Measurements from ENCODE around the gene MAP7. TPM values are rescaled to one million over a fixed set of nuclear protein-coding genes. Genes with fewer than 3 reads are reported as not detected.

The MAP7 gene
- total and polyA plus RNA-seq, 2 experiments from 2014 or later, result 44.7 to 49.2 TPM

- no peak for TF ChIP-seq EZH2phosphoT487 (IDR thresholded peaks at IDR 0.05; ENCODE audit: unreplicated experiment)
- TF ChIP-seq STAT1 (IDR thresholded peaks at IDR 0.05; ENCODE audit: unreplicated experiment), result no peak
These were observed 184.4 kb downstream of the MAP7 start (continued) for GRCh38 chr6:136365776-136366354.

DNA sequence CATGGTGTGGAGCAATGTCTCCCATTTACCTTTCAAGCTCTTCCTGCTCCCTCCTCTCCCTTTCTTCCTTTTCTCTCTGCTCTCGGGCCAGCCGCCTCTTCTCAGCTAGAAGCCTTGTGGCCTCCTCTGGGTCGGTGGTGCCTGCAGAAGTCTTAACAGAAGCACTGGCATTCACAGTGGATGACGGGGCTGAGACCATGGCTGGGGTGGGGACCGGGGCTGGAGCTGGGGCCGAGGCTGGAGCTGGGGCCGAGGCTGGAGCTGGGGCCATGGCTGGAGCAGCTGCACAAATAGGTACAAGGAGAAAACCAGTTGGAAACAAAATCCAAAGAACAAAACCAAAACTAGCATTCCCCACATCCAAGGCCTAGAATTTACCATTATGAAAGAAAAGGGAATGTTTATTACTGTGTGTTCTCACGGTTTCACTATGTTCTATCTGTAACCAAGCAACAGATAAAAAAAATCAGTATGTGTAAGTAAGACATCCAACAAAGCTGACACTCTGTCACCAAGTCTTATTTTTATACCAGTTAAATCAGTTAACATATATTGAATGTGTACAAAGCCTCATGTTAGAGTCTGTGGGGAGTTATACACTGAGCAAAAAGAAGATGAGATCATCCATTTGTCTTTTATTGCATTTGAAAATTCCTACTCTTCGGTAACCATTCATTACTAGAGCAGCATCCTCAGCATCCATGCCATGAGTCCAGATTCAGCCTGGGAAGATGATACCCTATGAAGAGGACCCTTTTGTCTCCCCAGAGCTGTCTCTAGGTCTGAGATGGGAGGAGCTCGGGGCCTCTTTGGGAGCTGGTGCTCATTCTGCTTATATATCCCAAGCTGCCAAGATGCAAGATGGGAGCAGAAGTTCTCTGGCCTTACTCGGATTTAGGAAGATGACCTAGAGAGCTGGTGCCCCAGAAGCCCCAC lies 187.5 kb downstream of the MAP7 start:
- H3K27ac Mint-ChIP-seq, result no peak overlapping the region
- H3K36me3 Mint-ChIP-seq (ENCODE audit: low read depth), result peaks cover 51% of the 10 kb centered on the region
- no peak overlapping the region for H3K4me3 ChIP-seq
- 0 out of 2 replicates have a peak, but pooled peaks cover 6% of the 10 kb centered on the region for H3F3A ChIP-seq (replicated peaks; ENCODE audit: low read depth)
- no peak overlapping the region for H3K4me3 Mint-ChIP-seq
- no peaks in the 10 kb centered on the region for H3K27me3 ChIP-seq (ENCODE audit: insufficient read depth)
- H3K9me3 Mint-ChIP-seq, result no peaks in the 10 kb centered on the region
- no peak for DNase-seq (ENCODE audit: low spot score)
- 0 out of 2 replicates have a peak, but pooled peaks cover 3% of the 10 kb centered on the region for H4K20me1 ChIP-seq (replicated peaks; ENCODE audit: insufficient read depth)
- no peaks in the 10 kb centered on the region for H3K9me2 ChIP-seq (ENCODE audit: insufficient read depth)
- no peak overlapping the region for H3K27ac ChIP-seq (ENCODE audit: low read depth)
- no peak overlapping the region for H3K4me2 ChIP-seq
- peaks cover 22% of the 10 kb centered on the region for H3K36me3 ChIP-seq (ENCODE audit: insufficient read depth)
- no peak overlapping the region for H2AFZ ChIP-seq
- TF ChIP-seq ZNF114 (CRISPR knock-in tag; IDR thresholded peaks at IDR 0.05) (no peak), STAT1 (IDR thresholded peaks at IDR 0.05; ENCODE audit: unreplicated experiment) (no peak), REST (IDR thresholded peaks at IDR 0.05; ENCODE audit: unreplicated experiment) (no peak), CREB1 (CRISPR knock-in tag; IDR thresholded peaks at IDR 0.05; ENCODE audit: low read depth) (no peak), POLR2AphosphoS5 (IDR thresholded peaks at IDR 0.05; ENCODE audit: low read depth) (no peak), ZNF331 (CRISPR knock-in tag; IDR thresholded peaks at IDR 0.05; ENCODE audit: low read depth) (no peak), EZH2 (IDR thresholded peaks at IDR 0.05; ENCODE audit: low read depth, unreplicated experiment) (no peak), JUNB (IDR thresholded peaks at IDR 0.05; ENCODE audit: unreplicated experiment) (no peak), NANOG (IDR thresholded peaks at IDR 0.05; ENCODE audit: borderline replicate concordance) (no peak)
- TF ChIP-seq, protein P1, sequence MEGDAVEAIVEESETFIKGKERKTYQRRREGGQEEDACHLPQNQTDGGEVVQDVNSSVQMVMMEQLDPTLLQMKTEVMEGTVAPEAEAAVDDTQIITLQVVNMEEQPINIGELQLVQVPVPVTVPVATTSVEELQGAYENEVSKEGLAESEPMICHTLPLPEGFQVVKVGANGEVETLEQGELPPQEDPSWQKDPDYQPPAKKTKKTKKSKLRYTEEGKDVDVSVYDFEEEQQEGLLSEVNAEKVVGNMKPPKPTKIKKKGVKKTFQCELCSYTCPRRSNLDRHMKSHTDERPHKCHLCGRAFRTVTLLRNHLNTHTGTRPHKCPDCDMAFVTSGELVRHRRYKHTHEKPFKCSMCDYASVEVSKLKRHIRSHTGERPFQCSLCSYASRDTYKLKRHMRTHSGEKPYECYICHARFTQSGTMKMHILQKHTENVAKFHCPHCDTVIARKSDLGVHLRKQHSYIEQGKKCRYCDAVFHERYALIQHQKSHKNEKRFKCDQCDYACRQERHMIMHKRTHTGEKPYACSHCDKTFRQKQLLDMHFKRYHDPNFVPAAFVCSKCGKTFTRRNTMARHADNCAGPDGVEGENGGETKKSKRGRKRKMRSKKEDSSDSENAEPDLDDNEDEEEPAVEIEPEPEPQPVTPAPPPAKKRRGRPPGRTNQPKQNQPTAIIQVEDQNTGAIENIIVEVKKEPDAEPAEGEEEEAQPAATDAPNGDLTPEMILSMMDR (conservative IDR thresholded peaks at IDR 0.05; ENCODE audit: low read depth in 2 of 2), result no peak
- TF ChIP-seq, protein P2, sequence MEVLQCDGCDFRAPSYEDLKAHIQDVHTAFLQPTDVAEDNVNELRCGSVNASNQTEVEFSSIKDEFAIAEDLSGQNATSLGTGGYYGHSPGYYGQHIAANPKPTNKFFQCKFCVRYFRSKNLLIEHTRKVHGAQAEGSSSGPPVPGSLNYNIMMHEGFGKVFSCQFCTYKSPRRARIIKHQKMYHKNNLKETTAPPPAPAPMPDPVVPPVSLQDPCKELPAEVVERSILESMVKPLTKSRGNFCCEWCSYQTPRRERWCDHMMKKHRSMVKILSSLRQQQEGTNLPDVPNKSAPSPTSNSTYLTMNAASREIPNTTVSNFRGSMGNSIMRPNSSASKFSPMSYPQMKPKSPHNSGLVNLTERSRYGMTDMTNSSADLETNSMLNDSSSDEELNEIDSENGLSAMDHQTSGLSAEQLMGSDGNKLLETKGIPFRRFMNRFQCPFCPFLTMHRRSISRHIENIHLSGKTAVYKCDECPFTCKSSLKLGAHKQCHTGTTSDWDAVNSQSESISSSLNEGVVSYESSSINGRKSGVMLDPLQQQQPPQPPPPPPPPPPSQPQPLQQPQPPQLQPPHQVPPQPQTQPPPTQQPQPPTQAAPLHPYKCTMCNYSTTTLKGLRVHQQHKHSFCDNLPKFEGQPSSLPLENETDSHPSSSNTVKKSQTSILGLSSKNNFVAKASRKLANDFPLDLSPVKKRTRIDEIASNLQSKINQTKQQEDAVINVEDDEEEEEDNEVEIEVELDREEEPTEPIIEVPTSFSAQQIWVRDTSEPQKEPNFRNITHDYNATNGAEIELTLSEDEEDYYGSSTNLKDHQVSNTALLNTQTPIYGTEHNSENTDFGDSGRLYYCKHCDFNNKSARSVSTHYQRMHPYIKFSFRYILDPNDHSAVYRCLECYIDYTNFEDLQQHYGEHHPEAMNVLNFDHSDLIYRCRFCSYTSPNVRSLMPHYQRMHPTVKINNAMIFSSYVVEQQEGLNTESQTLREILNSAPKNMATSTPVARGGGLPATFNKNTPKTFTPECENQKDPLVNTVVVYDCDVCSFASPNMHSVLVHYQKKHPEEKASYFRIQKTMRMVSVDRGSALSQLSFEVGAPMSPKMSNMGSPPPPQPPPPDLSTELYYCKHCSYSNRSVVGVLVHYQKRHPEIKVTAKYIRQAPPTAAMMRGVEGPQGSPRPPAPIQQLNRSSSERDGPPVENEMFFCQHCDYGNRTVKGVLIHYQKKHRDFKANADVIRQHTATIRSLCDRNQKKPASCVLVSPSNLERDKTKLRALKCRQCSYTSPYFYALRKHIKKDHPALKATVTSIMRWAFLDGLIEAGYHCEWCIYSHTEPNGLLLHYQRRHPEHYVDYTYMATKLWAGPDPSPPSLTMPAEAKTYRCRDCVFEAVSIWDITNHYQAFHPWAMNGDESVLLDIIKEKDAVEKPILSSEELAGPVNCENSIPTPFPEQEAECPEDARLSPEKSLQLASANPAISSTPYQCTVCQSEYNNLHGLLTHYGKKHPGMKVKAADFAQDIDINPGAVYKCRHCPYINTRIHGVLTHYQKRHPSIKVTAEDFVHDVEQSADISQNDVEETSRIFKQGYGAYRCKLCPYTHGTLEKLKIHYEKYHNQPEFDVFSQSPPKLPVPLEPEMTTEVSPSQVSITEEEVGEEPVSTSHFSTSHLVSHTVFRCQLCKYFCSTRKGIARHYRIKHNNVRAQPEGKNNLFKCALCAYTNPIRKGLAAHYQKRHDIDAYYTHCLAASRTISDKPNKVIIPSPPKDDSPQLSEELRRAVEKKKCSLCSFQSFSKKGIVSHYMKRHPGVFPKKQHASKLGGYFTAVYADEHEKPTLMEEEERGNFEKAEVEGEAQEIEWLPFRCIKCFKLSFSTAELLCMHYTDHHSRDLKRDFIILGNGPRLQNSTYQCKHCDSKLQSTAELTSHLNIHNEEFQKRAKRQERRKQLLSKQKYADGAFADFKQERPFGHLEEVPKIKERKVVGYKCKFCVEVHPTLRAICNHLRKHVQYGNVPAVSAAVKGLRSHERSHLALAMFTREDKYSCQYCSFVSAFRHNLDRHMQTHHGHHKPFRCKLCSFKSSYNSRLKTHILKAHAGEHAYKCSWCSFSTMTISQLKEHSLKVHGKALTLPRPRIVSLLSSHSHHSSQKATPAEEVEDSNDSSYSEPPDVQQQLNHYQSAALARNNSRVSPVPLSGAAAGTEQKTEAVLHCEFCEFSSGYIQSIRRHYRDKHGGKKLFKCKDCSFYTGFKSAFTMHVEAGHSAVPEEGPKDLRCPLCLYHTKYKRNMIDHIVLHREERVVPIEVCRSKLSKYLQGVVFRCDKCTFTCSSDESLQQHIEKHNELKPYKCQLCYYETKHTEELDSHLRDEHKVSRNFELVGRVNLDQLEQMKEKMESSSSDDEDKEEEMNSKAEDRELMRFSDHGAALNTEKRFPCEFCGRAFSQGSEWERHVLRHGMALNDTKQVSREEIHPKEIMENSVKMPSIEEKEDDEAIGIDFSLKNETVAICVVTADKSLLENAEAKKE (CRISPR knock-in tag; IDR thresholded peaks at IDR 0.05), result no peak
- ATAC-seq, result no peak
- no peaks in the 10 kb centered on the region for H3K79me2 ChIP-seq (replicated peaks; ENCODE audit: insufficient read depth)
- H3K27me3 Mint-ChIP-seq (ENCODE audit: insufficient read depth, low read depth, poor library complexity), result peaks cover 4% of the 10 kb centered on the region
- no peaks in the 10 kb centered on the region; the same call in 2 of the 3 replicates for H3K4me1 Mint-ChIP-seq
- H3K4me1 ChIP-seq (ENCODE audit: insufficient read depth), result no peaks in the 10 kb centered on the region
